Activated naive CD4-positive, alpha-beta T cell treated with anti-CD3 and anti-CD28 coated beads, Interleukin-2, amount 50 U/mL, for 72 hours (primary cell): ENCODE data around the gene SDK1. TPM values are rescaled to one million over a fixed set of nuclear protein-coding genes. Genes with fewer than 3 reads are reported as not detected.

Experiments used
- ATAC-seq, 2 donors: fragments of 150-1000 bp; cut with Tn5 transposase; 2 replicates each; pipeline ENCODE4 v1.10.0; 2021; ENCODE audit warnings: mild to moderate bottlenecking in 2 of 2, moderate library complexity in 2 of 2
- DNase-seq, 2 donors: peaks; one replicate each; pipeline ENCODE4 v3.0.0; 2021 to 2022; ENCODE audit warnings: low spot score in 2 of 2
- H3K27ac Mint-ChIP-seq, 2 donors: one replicate each; pipeline ENCODE4 v1.8.0; 2022; ENCODE audit warnings: mild to moderate bottlenecking in 2 of 2, mixed read lengths in 2 of 2
- H3K36me3 Mint-ChIP-seq, 2 donors: one replicate each; pipeline ENCODE4 v1.8.0; 2022; ENCODE audit warnings: mixed read lengths in 2 of 2
- H3K9me3 Mint-ChIP-seq, 2 donors: one replicate each; pipeline ENCODE4 v1.8.0; 2022; ENCODE audit warnings: mixed read lengths in 2 of 2
- total RNA-seq, 2 donors: library from RNA; stranded (reverse); gene quantifications; one replicate each; pipeline ENCODE4 v1.2.3, GENCODE V29; 2022

The SDK1 gene
- total RNA-seq, 2 donors from 2014 or later: 1.3 to 2.1 TPM

DNA sequence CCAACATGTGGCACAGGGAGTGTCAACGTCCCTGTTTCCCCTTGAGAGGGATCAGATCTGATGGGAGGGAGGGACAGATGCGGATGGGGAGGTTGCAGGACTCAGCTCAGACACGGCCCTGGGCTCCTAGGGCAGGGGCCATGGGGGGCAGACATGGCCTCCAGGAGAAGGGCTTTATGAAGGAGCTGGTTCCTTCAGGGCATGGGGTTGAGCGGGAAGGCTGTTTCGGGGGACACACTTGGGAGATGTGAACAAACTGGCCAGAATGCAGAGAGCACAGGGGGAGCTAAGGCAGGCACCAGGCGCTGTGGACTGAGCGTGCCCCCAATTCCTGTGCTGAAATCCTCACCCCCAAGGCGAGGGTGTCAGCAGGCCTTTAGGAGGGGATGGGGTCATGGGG, 799.1 kb downstream of the SDK1 start:
- peaks cover 0 to 9% of the 10 kb centered on the region in 2 donors for H3K36me3 Mint-ChIP-seq
- DNase-seq (no peak), ATAC-seq (no peak)
- H3K27ac Mint-ChIP-seq: no peak overlapping the region
- H3K9me3 Mint-ChIP-seq: no peaks in the 10 kb centered on the region

DNA sequence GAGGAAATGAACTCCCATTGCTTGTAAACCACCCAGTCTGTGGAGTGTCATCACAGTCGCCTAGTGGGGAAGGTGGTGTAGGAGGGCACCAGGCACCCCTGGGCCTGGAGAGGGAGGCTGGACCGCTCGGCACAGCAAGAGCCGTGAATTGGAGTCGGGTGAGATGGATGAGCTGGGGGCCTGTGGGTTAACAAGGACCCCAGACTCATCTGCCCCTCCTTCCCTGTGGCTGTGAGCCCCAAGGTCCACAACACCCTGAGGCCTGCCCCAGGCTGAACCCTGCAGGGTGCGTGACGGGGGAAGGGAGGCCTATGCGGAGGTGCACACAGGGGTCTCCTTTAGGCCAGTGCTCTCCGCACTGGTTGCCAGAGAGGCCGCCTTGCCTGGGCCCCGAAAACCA, 799.6 kb downstream of the SDK1 start:
- Mint-ChIP-seq H3K27ac (no peak overlapping the region), H3K9me3 (no peaks in the 10 kb centered on the region), H3K36me3 (peaks cover 0 to 9% of the 10 kb centered on the region in 2 donors)
- no peak for DNase-seq
- no peak for ATAC-seq

DNA sequence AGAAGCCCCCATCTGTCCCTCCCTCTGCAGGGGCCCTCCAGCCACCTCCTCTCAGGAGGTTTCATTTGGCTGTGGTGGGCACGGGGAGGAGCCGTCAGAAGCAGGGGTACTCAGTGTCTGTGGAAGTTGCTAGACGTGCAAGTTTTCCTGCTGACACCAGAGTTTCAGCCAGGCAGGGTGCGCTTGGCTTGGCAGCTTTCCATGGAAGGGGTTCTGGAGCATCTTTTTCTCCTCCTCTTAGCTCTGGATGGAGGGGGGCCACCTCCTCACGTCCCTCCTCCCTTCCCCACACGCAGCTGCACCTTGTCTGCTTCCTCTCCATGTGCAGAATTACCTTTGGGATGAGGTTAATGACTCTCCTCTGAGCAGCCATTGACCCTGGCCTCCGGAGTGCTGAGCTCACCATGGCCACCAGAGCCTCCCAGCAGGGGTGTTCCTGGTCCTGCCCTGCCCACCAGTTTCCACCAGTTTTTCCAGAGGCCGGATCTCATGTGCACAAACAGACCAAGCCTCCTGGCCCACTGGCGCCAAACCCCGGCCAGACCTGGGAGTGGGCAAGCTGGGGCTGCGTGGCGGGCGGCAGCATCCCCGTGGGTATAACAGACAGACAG, 801.3 kb downstream of the SDK1 start:
- DNase-seq (no peak), ATAC-seq (no peak)
- Mint-ChIP-seq H3K36me3 (peaks cover 0 to 5% of the 10 kb centered on the region in 2 donors), H3K9me3 (no peaks in the 10 kb centered on the region), H3K27ac (no peak overlapping the region)

DNA sequence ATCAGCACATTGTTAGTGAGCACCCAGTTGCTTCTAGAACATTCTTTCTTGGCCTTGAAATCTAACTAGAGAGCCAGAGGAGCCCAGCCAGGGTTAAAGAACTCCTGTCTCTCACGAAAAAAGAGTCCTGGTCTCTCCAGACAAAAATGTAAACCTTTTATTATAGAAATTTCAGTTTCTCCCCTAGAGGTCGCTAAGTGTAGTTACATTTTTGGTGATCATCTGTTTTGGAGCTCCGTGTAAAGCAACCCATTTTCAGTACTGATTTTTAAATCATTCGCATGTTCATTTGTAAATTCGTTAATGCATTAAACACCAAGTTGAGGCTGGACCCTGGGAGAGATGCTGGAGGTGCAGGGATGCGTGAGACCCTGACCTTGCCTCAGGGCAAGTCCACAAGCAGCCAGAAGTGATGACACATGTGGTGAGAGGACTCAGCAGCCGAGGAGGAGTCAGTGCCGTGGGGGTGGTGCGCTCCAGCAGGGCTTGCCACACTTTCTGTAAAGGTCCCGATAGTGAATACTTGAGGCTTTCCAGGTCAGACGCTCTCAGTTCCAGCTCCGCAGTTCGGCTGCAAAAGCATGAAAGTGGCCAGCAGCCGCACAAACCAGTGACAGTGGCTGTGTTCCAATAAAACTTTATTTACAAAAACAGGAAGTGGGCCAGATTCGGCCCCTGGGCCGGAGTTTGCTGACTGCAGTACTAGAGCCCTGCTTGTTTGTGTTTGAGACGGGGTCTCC, 802.5 kb downstream of the SDK1 start:
- ATAC-seq (no peak), DNase-seq (no peak)
- H3K27ac Mint-ChIP-seq: no peak overlapping the region
- no peaks in the 10 kb centered on the region for H3K9me3 Mint-ChIP-seq
- no peaks in the 10 kb centered on the region for H3K36me3 Mint-ChIP-seq

DNA sequence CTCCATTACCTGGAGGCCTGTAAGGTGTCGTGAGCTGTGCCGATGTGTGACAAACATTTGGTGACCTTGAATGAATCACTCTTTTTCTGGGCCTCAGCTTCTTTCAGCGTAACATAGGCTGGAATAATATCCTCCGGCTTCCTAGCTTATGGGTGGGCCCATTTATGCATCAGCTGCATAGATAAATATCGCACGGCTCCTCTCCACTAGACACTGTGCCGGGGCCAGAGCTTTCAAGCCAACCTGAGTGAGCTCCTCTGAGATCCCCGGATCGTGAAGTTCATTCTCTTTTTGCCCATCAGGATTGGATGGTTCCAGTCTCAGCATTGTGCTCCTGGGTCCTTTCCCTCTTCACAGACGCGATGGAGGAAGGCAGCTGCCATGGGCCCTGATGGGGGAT, 806.8 kb downstream of the SDK1 start:
- no peaks in the 10 kb centered on the region for H3K9me3 Mint-ChIP-seq
- DNase-seq: no peak
- no peaks in the 10 kb centered on the region for H3K36me3 Mint-ChIP-seq
- ATAC-seq: no peak
- peak overlapping the region in 1 of 2 donors; percentile 1 for H3K27ac Mint-ChIP-seq

DNA sequence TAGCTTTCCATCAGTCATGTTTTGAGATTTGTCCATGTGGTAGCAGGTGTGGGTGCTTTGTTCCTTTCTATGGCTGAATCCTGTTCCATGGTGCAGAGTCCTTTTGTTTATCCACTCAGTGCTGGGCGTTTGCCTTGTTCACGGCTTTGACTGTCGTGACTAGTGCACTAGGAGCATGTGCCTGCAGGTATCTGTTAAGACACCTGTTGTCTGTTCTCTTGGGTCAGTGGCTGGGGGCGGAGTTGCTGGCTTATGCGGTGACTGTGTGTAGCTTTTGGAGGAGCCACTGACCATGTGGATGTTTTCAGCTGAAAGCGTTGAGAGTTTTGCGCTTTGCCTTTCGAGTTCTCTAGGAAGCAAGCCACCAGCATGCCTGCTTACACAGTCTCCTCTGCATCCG, 807.9 kb downstream of the SDK1 start:
- Mint-ChIP-seq H3K9me3 (no peaks in the 10 kb centered on the region), H3K27ac (no peak overlapping the region), H3K36me3 (no peaks in the 10 kb centered on the region)
- ATAC-seq (no peak), DNase-seq (no peak)

DNA sequence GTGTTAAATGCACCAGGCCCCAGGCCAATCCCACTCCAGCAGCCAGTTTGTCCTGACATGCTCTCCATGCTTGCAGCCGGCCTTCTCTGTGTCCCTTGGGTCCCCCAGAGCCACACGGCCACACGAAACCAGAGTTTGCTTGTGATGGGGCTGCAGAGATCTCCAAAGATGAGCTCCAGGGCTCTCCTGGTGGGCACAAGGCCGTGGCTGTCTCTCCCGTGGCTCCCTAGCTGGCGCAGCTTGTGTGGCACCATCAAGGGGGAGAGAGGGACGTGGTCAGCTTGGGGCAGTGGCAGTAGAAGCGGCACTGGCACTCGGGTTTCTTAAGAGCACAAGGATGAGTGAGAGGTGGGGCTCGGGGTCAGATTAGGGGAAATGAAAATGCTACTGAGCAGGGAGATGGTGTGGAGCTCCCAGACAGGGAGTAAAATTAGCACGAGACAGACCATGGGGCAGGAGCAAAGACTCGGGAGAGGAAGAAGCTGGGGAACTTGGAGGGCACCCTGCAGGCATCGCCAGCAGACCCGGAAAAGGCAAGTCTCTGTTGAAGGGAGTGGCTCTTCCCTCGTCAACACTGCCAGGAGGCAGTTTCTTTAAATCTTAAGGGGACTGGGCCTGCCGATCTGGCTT, 808.5 kb downstream of the SDK1 start:
- H3K27ac Mint-ChIP-seq: no peak overlapping the region
- ATAC-seq (no peak), DNase-seq (no peak)
- no peaks in the 10 kb centered on the region for H3K9me3 Mint-ChIP-seq
- H3K36me3 Mint-ChIP-seq: peaks cover 1 to 3% of the 10 kb centered on the region in 2 donors

DNA sequence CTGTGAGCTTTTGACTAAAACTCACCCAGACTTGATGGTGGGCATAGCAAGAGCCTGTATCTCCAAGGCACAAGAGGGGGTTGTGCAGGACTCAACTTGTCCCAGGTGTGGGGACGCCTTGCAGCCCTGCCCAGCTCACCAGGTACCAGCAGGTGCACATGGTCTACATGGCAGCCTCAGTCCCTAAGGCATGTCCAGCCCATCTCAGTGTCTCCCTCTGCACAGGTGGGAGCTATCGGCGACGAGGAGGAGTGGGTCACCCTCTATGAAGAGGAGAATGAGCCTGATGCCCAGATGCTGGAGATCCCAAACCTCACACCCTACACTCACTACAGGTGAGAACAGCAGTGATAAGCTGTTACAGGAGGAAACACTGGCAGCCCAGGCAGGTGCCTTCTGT, 809.4 kb downstream of the SDK1 start:
- ATAC-seq (no peak), DNase-seq (no peak)
- H3K36me3 Mint-ChIP-seq: peaks cover 7 to 8% of the 10 kb centered on the region in 2 donors
- no peak overlapping the region for H3K27ac Mint-ChIP-seq
- H3K9me3 Mint-ChIP-seq: no peaks in the 10 kb centered on the region

DNA sequence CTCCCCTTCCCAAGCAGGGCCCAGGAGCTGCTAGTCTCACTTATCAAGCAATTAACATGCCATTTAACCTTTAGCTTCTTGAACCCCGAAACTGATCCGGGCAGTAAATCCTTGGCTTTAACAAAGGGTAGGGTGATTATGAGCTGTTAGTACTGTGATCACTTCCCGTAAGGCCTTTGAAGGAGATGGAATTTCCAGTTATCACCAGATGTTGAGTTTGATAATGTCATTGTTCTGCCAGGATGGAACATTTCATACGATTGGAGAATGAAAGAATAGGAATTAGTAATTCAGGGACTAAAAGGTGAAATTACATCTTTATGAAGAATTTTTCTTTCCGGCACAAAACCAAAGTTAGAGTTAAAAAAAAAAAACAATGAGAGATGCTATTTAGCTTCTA, 810.1 kb downstream of the SDK1 start:
- no peaks in the 10 kb centered on the region for H3K9me3 Mint-ChIP-seq
- H3K36me3 Mint-ChIP-seq: peaks cover 7 to 10% of the 10 kb centered on the region in 2 donors
- ATAC-seq (no peak), DNase-seq (no peak)
- H3K27ac Mint-ChIP-seq: no peak overlapping the region

DNA sequence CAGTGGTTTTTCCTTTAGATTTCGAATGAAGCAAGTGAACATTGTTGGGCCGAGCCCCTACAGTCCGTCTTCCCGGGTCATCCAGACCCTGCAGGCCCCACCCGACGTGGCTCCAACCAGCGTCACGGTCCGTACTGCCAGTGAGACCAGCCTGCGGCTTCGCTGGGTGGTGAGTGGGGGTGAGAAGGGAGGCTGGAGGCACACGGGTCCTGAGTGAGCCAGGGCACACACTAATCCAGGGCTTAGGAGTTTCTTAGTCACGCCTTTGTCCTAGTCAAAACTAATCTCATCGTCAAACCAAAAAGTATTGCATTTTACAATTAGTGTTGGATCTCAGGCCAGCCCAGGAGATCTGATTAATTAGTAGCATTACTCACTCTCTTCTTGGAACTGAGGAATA, 812.2 kb downstream of the SDK1 start:
- H3K9me3 Mint-ChIP-seq: peaks cover 0 to 3% of the 10 kb centered on the region in 2 donors
- no peak for DNase-seq
- H3K27ac Mint-ChIP-seq: no peak overlapping the region
- no peak for ATAC-seq
- peaks cover 7 to 18% of the 10 kb centered on the region in 2 donors for H3K36me3 Mint-ChIP-seq

DNA sequence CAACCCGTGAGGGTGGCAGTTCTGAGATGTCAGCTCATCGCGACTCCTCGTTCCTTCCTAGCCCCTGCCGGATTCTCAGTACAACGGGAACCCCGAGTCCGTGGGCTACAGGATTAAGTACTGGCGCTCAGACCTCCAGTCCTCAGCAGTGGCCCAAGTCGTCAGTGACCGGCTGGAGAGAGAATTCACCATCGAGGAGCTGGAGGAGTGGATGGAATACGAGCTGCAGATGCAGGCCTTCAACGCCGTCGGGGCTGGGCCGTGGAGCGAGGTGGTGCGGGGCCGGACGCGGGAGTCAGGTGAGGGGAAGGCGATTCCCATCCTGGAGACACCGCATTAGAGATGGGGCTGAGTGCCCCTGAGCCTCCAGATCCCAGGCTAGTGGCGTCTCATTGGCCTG, 812.9 kb downstream of the SDK1 start:
- Mint-ChIP-seq H3K36me3 (peaks cover 7 to 24% of the 10 kb centered on the region in 2 donors), H3K27ac (no peak overlapping the region), H3K9me3 (peaks cover 4 to 9% of the 10 kb centered on the region in 2 donors)
- DNase-seq (no peak), ATAC-seq (no peak)

DNA sequence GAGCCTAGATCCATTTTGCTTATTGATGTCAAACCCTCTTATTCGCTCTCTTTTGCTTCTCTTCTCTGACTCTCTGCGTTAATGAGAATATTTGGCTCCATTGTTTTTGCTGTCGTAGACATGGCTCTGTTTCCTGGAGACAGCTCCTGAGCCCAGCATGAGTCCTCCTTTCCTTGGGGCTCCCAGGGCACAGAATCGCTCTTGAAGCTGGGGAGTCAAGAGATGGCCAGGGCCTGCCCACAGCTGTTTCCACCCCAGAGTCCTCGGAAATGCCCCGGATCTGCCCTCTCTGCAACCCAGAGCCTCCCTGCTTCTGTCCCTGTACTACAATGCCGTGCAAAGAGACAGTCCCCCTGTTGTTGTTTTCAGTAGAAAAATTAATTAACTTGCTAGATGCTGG, 814.4 kb downstream of the SDK1 start:
- peaks cover 19 to 34% of the 10 kb centered on the region in 2 donors for H3K36me3 Mint-ChIP-seq

DNA sequence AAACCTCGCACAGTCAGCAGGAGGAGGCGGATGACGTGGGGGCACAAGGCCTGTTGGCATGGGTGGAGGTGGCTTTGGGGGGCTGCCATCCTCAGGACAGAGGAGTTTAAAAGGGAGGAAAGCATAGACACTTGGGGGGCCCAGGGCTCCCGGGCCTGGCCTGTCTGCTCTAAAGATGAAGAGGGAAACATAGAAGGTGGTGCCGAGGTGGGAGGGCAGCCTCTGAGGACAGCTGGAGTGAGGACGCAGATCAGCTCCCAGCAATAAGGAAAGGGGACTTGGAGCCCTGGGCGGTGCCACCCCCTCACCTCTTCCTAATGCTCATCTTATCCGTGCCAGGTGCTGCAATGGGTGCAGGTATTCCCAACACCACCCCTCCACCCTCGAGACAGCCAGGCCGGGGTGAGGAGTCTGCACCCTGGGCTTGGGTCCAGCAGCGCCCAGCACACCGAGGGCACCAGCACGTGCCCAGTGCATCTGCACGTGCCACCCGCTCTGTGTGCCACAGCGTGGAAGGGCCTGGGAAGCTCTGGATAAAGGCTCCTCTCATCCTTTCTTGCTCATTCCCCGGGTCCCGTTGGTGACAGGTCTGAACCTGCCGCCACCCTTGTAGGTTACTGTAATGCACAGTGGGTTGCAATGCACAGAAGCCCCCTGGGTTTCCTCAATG, 815.0 kb downstream of the SDK1 start:
- Mint-ChIP-seq H3K27ac (no peak overlapping the region), H3K36me3 (peaks cover 20 to 34% of the 10 kb centered on the region in 2 donors), H3K9me3 (peaks cover 15 to 17% of the 10 kb centered on the region in 2 donors)
- no peak for DNase-seq
- no peak for ATAC-seq

More for the DNA sequence above, 814.4 kb downstream of the SDK1 start:
- ATAC-seq (no peak), DNase-seq (no peak)
- no peak overlapping the region for H3K27ac Mint-ChIP-seq
- peaks cover 15 to 17% of the 10 kb centered on the region in 2 donors for H3K9me3 Mint-ChIP-seq

DNA sequence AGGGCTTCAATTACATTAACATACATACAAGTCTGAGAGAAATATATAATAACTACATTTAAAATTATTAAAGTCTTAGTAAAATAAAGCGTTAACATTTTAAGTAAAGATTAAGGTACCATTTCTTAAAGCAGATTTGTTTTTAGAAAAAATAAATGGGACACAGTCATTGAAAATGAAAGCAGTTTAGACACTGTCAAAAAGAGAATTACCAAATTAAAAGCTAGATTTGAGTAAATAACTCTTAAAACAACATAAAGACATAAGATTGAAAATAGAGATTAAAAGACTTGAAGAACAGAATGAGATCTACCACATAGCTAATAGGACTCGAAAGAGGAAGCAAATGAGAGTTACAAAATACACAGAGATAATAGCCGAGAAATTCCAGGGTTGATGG, 818.8 kb downstream of the SDK1 start:
- peaks cover 28 to 42% of the 10 kb centered on the region in 2 donors for H3K36me3 Mint-ChIP-seq
- ATAC-seq (no peak), DNase-seq (no peak)
- H3K27ac Mint-ChIP-seq: no peak overlapping the region
- peaks cover 27 to 42% of the 10 kb centered on the region in 2 donors for H3K9me3 Mint-ChIP-seq

DNA sequence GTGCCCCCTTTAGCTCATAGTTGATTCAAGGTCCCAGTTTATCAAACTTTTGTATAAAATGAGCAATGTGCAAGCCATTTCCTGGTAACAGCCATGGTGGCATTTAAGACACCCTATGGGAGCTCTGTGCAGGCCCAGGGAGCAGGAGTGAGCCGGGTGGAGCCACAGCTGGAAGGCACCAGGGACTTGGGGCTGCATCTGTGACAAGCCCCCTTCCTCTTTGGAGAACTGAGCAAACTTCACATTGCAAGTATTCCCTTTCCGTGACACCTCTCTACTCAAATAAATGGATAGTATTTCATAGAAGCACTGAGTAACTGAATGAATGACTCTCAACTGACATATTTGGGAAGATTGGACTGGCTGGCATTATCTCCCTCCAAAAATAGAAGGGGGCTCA, 822.3 kb downstream of the SDK1 start:
- ATAC-seq (no peak), DNase-seq (no peak)
- Mint-ChIP-seq H3K36me3 (peaks cover 27% of the 10 kb centered on the region in 2 donors), H3K27ac (no peak overlapping the region), H3K9me3 (peaks cover 30 to 49% of the 10 kb centered on the region in 2 donors)

DNA sequence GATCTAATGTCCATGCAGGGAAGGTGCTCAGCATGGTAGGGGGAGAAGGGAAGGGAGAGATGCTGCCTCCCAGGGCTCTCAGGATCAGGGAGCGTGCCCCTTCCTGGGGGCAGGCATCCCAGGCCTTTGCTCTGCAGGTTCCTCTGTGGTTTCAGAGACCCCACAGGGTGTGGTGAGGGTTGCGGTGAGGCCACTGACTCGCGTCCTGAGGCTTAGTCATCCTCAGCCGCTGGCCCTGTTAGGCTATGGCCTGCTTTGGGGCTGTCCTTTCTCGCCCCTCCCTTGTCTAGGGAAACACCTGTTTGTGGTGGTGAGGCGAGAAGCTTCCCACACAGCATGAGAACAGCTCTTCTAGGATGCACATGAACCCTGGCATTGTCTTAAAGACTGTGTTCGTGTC, 822.8 kb downstream of the SDK1 start:
- DNase-seq (no peak), ATAC-seq (peak in 1 of 2 donors; percentile 43)
- H3K27ac Mint-ChIP-seq: no peak overlapping the region

More for the DNA sequence above, 822.8 kb downstream of the SDK1 start:
- H3K36me3 Mint-ChIP-seq: peaks cover 23 to 27% of the 10 kb centered on the region in 2 donors
- peaks cover 25 to 45% of the 10 kb centered on the region in 2 donors for H3K9me3 Mint-ChIP-seq
